Ramos (cell line): Measurements from ENCODE around the gene SCAF1.

Experiments used
- in situ Hi-C: fragments of 300-500 bp; cut with MboI; formaldehyde crosslinking; loops from one replicate; pipeline ENCODE4 v1.14.3; 2022; ENCODE audit warnings: low sequenced_read_pairs; ENCODE audit not compliant: unreplicated experiment

SCAF1 gene

GRCh38 chr19:49664171-49665035 lies 22.4 kb downstream of the SCAF1 start:
- in situ Hi-C loops: no loop called here

- in situ Hi-C loops: no loop called here
Measured at GRCh38 chr19:49665036-49665350, 23.0 kb downstream of the SCAF1 start.

GRCh38 chr19:49665351-49666119 lies 23.5 kb downstream of the SCAF1 start, which contains the start of the genes BCL2L12 and IRF3:
Gene BCL2L12, plus strand, starts transcription at chr19:49665933. Its CDS starts 760 bp downstream, at chr19:49666693.
Gene IRF3, minus strand, starts transcription at chr19:49665857. Its CDS starts 1,019 bp downstream, at chr19:49664838.
- in situ Hi-C loops: no loop called here

- in situ Hi-C loops: no loop called here
Measured at GRCh38 chr19:49666120-49666444, 24.1 kb downstream of the SCAF1 start.

- in situ Hi-C loops: no loop called here
Measured at GRCh38 chr19:49667473-49667872, 25.5 kb downstream of the SCAF1 start.

GRCh38 chr19:49669516-49669915 lies 27.5 kb downstream of the SCAF1 start:
- in situ Hi-C loops: no loop called here

- in situ Hi-C loops: no loop called here
Measured at GRCh38 chr19:49672131-49672919, 30.3 kb downstream of the SCAF1 start.

GRCh38 chr19:49676136-49676783 lies 34.3 kb downstream of the SCAF1 start:
- in situ Hi-C loops: no loop called here

GRCh38 chr19:49676784-49677230 lies 34.8 kb downstream of the SCAF1 start:
- in situ Hi-C loops: no loop called here

- in situ Hi-C loops: no loop called here
Measured at GRCh38 chr19:49677231-49677900, 35.4 kb downstream of the SCAF1 start, which contains the start of gene PRMT1. Gene PRMT1, plus strand, starts transcription at chr19:49677271. Its CDS starts 10 bp downstream, at chr19:49677281.

GRCh38 chr19:49677901-49678674 lies 36.1 kb downstream of the SCAF1 start:
- in situ Hi-C loops: no loop called here

- in situ Hi-C loops: no loop called here
Measured at GRCh38 chr19:49678985-49679770, 37.2 kb downstream of the SCAF1 start.

GRCh38 chr19:49679771-49680413 lies 37.9 kb downstream of the SCAF1 start:
- in situ Hi-C loops: no loop called here

- in situ Hi-C loops: no loop called here
Measured at GRCh38 chr19:49680421-49681351, 38.7 kb downstream of the SCAF1 start.

GRCh38 chr19:49681830-49682229 lies 39.8 kb downstream of the SCAF1 start:
- in situ Hi-C loops: no loop called here

GRCh38 chr19:49682274-49682673 lies 40.3 kb downstream of the SCAF1 start:
- in situ Hi-C loops: no loop called here
